ENCODE data around the gene KIF26B.

The KIF26B gene

GRCh38 chr1:245578308-245578707 lies 423.5 kb downstream of the KIF26B start:
- Histone ChIP-seq H3K9me3 (ENCODE audit: control insufficient read depth, low read length) (no peaks in the 10 kb centered on the region), H3K27me3 (ENCODE audit: control insufficient read depth, insufficient read depth, low read length, poor library complexity, severe bottlenecking) (no peaks in the 10 kb centered on the region), H3K4me3 (ENCODE audit: insufficient read depth, low read depth, low read length) (no peak overlapping the region), H3K27ac (ENCODE audit: insufficient read depth, low read depth, low read length, poor library complexity, severe bottlenecking) (no peak overlapping the region), H3K36me3 (ENCODE audit: control insufficient read depth, insufficient read depth, low read length) (no peaks in the 10 kb centered on the region), H3K4me1 (ENCODE audit: control insufficient read depth, insufficient read depth, low read length) (peaks cover 13% of the 10 kb centered on the region)
- 83 to 93% methylated on average over 3 of the region's 3 CpGs for WGBS, 2 experiments

GRCh38 chr1:245578771-245579170 lies 424.0 kb downstream of the KIF26B start:
- H3K27ac ChIP-seq (ENCODE audit: insufficient read depth, low read depth, low read length, poor library complexity, severe bottlenecking): no peak overlapping the region

GRCh38 chr1:245579881-245580280 lies 425.1 kb downstream of the KIF26B start:
- Histone ChIP-seq H3K9me3 (ENCODE audit: control insufficient read depth, low read length) (no peaks in the 10 kb centered on the region), H3K36me3 (ENCODE audit: control insufficient read depth, insufficient read depth, low read length) (no peaks in the 10 kb centered on the region), H3K4me3 (ENCODE audit: insufficient read depth, low read depth, low read length) (no peak overlapping the region), H3K4me1 (ENCODE audit: control insufficient read depth, insufficient read depth, low read length) (peaks cover 13% of the 10 kb centered on the region), H3K27ac (ENCODE audit: insufficient read depth, low read depth, low read length, poor library complexity, severe bottlenecking) (no peak overlapping the region), H3K27me3 (ENCODE audit: control insufficient read depth, insufficient read depth, low read length, poor library complexity, severe bottlenecking) (no peaks in the 10 kb centered on the region)
- 96% methylated on average over 7 of the region's 7 CpGs for WGBS, 2 experiments

More at GRCh38 chr1:245578771-245579170, 424.0 kb downstream of the KIF26B start:
- Histone ChIP-seq H3K4me3 (ENCODE audit: insufficient read depth, low read depth, low read length) (no peak overlapping the region), H3K27me3 (ENCODE audit: control insufficient read depth, insufficient read depth, low read length, poor library complexity, severe bottlenecking) (no peaks in the 10 kb centered on the region), H3K4me1 (ENCODE audit: control insufficient read depth, insufficient read depth, low read length) (peaks cover 13% of the 10 kb centered on the region), H3K9me3 (ENCODE audit: control insufficient read depth, low read length) (no peaks in the 10 kb centered on the region), H3K36me3 (ENCODE audit: control insufficient read depth, insufficient read depth, low read length) (no peaks in the 10 kb centered on the region)

- no peaks in the 10 kb centered on the region for H3K9me3 ChIP-seq (ENCODE audit: control insufficient read depth, low read length)
- no peaks in the 10 kb centered on the region for H3K36me3 ChIP-seq (ENCODE audit: control insufficient read depth, insufficient read depth, low read length)
- no peaks in the 10 kb centered on the region for H3K27me3 ChIP-seq (ENCODE audit: control insufficient read depth, insufficient read depth, low read length, poor library complexity, severe bottlenecking)
- peaks cover 17% of the 10 kb centered on the region for H3K4me1 ChIP-seq (ENCODE audit: control insufficient read depth, insufficient read depth, low read length)
- WGBS, 2 experiments: 93 to 97% methylated on average over 6 of the region's 6 CpGs
- H3K4me3 ChIP-seq (ENCODE audit: insufficient read depth, low read depth, low read length): no peak overlapping the region
- no peak overlapping the region for H3K27ac ChIP-seq (ENCODE audit: insufficient read depth, low read depth, low read length, poor library complexity, severe bottlenecking)
These were observed 425.9 kb downstream of the KIF26B start for GRCh38 chr1:245580651-245581050.

- no peaks in the 10 kb centered on the region for H3K27me3 ChIP-seq (ENCODE audit: control insufficient read depth, insufficient read depth, low read length, poor library complexity, severe bottlenecking)
- H3K36me3 ChIP-seq (ENCODE audit: control insufficient read depth, insufficient read depth, low read length): no peaks in the 10 kb centered on the region
- no peak overlapping the region for H3K27ac ChIP-seq (ENCODE audit: insufficient read depth, low read depth, low read length, poor library complexity, severe bottlenecking)
- peaks cover 7% of the 10 kb centered on the region for H3K4me1 ChIP-seq (ENCODE audit: control insufficient read depth, insufficient read depth, low read length)
- no peak overlapping the region for H3K4me3 ChIP-seq (ENCODE audit: insufficient read depth, low read depth, low read length)
- WGBS, 2 experiments: 84 to 94% methylated on average over 7 of the region's 7 CpGs
- no peaks in the 10 kb centered on the region for H3K9me3 ChIP-seq (ENCODE audit: control insufficient read depth, low read length)
These were observed 427.2 kb downstream of the KIF26B start for GRCh38 chr1:245582026-245582425.

- Histone ChIP-seq H3K36me3 (ENCODE audit: control insufficient read depth, insufficient read depth, low read length) (no peaks in the 10 kb centered on the region), H3K9me3 (ENCODE audit: control insufficient read depth, low read length) (no peaks in the 10 kb centered on the region), H3K4me1 (ENCODE audit: control insufficient read depth, insufficient read depth, low read length) (peaks cover 7% of the 10 kb centered on the region), H3K4me3 (ENCODE audit: insufficient read depth, low read depth, low read length) (no peak overlapping the region), H3K27ac (ENCODE audit: insufficient read depth, low read depth, low read length, poor library complexity, severe bottlenecking) (no peak overlapping the region), H3K27me3 (ENCODE audit: control insufficient read depth, insufficient read depth, low read length, poor library complexity, severe bottlenecking) (no peaks in the 10 kb centered on the region)
- 90 to 95% methylated on average over 9 of the region's 9 CpGs for WGBS, 2 experiments
These were observed 428.3 kb downstream of the KIF26B start for GRCh38 chr1:245583081-245583480.

- Histone ChIP-seq H3K4me3 (ENCODE audit: insufficient read depth, low read depth, low read length) (no peak overlapping the region), H3K27ac (ENCODE audit: insufficient read depth, low read depth, low read length, poor library complexity, severe bottlenecking) (no peak overlapping the region), H3K4me1 (ENCODE audit: control insufficient read depth, insufficient read depth, low read length) (peaks cover 4% of the 10 kb centered on the region), H3K27me3 (ENCODE audit: control insufficient read depth, insufficient read depth, low read length, poor library complexity, severe bottlenecking) (no peaks in the 10 kb centered on the region), H3K36me3 (ENCODE audit: control insufficient read depth, insufficient read depth, low read length) (no peaks in the 10 kb centered on the region), H3K9me3 (ENCODE audit: control insufficient read depth, low read length) (no peaks in the 10 kb centered on the region)
- WGBS, 2 experiments: 93 to 97% methylated on average over 15 of the region's 15 CpGs
These were observed 429.0 kb downstream of the KIF26B start for GRCh38 chr1:245583575-245584330.

- Histone ChIP-seq H3K9me3 (ENCODE audit: control insufficient read depth, low read length) (no peaks in the 10 kb centered on the region), H3K27me3 (ENCODE audit: control insufficient read depth, insufficient read depth, low read length, poor library complexity, severe bottlenecking) (no peaks in the 10 kb centered on the region), H3K36me3 (ENCODE audit: control insufficient read depth, insufficient read depth, low read length) (no peaks in the 10 kb centered on the region), H3K27ac (ENCODE audit: insufficient read depth, low read depth, low read length, poor library complexity, severe bottlenecking) (no peak overlapping the region), H3K4me3 (ENCODE audit: insufficient read depth, low read depth, low read length) (no peak overlapping the region), H3K4me1 (ENCODE audit: control insufficient read depth, insufficient read depth, low read length) (peaks cover 4% of the 10 kb centered on the region)
- 80 to 84% methylated on average over 11 of the region's 11 CpGs for WGBS, 2 experiments
These were observed 430.6 kb downstream of the KIF26B start for GRCh38 chr1:245585252-245585959.

- WGBS, 2 experiments: 91 to 93% methylated on average over 11 of the region's 11 CpGs
- H3K36me3 ChIP-seq (ENCODE audit: control insufficient read depth, insufficient read depth, low read length): no peaks in the 10 kb centered on the region
- no peak overlapping the region for H3K4me3 ChIP-seq (ENCODE audit: insufficient read depth, low read depth, low read length)
These were observed 432.8 kb downstream of the KIF26B start for GRCh38 chr1:245587435-245588115.

GRCh38 chr1:245588116-245588639 lies 433.4 kb downstream of the KIF26B start:
- Histone ChIP-seq H3K9me3 (ENCODE audit: control insufficient read depth, low read length) (no peaks in the 10 kb centered on the region), H3K4me3 (ENCODE audit: insufficient read depth, low read depth, low read length) (no peak overlapping the region), H3K36me3 (ENCODE audit: control insufficient read depth, insufficient read depth, low read length) (no peaks in the 10 kb centered on the region), H3K4me1 (ENCODE audit: control insufficient read depth, insufficient read depth, low read length) (peaks cover 4% of the 10 kb centered on the region), H3K27me3 (ENCODE audit: control insufficient read depth, insufficient read depth, low read length, poor library complexity, severe bottlenecking) (no peaks in the 10 kb centered on the region), H3K27ac (ENCODE audit: insufficient read depth, low read depth, low read length, poor library complexity, severe bottlenecking) (no peak overlapping the region)
- WGBS, 2 experiments: 72 to 73% methylated on average over 10 of the region's 10 CpGs

More at GRCh38 chr1:245587435-245588115, 432.8 kb downstream of the KIF26B start:
- no peak overlapping the region for H3K27ac ChIP-seq (ENCODE audit: insufficient read depth, low read depth, low read length, poor library complexity, severe bottlenecking)
- peaks cover 4% of the 10 kb centered on the region for H3K4me1 ChIP-seq (ENCODE audit: control insufficient read depth, insufficient read depth, low read length)
- no peaks in the 10 kb centered on the region for H3K9me3 ChIP-seq (ENCODE audit: control insufficient read depth, low read length)
- no peaks in the 10 kb centered on the region for H3K27me3 ChIP-seq (ENCODE audit: control insufficient read depth, insufficient read depth, low read length, poor library complexity, severe bottlenecking)
